GM20000 (cell line): ENCODE results near the gene UNC5C.

Source experiments
- DNase-seq: peaks from one replicate; pipeline ENCODE4 v3.0.0; 2012; ENCODE audit warnings: low spot score
- TF ChIP-seq, protein P1 (sequence below): IDR thresholded peaks from 2 replicates; pipeline ENCODE4 v1.5.1; 2012; ENCODE audit warnings: mild to moderate bottlenecking, control low read depth; ENCODE audit errors: extremely low read depth, missing control alignments

Gene UNC5C

DNA sequence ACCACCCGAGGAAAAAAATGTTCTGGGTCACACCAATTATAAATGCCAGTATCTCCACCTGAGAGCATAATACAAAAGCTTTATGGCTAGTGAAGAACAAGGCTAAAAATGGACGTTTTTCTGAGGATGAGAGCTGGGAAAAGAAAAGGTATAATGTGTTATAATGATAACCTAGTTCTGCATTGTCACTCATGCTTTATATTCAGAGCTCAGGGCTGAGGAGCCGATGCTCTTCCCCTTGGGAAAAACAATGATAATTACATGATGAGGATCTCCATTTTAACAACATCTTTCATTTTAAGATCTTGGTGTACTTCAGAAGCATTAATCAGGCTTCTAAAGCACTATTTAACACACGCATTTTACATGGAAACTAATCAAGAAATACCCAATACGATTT is 333.7 kb downstream of the UNC5C start:
- TF ChIP-seq, protein P1, sequence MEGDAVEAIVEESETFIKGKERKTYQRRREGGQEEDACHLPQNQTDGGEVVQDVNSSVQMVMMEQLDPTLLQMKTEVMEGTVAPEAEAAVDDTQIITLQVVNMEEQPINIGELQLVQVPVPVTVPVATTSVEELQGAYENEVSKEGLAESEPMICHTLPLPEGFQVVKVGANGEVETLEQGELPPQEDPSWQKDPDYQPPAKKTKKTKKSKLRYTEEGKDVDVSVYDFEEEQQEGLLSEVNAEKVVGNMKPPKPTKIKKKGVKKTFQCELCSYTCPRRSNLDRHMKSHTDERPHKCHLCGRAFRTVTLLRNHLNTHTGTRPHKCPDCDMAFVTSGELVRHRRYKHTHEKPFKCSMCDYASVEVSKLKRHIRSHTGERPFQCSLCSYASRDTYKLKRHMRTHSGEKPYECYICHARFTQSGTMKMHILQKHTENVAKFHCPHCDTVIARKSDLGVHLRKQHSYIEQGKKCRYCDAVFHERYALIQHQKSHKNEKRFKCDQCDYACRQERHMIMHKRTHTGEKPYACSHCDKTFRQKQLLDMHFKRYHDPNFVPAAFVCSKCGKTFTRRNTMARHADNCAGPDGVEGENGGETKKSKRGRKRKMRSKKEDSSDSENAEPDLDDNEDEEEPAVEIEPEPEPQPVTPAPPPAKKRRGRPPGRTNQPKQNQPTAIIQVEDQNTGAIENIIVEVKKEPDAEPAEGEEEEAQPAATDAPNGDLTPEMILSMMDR, result no peak

DNA sequence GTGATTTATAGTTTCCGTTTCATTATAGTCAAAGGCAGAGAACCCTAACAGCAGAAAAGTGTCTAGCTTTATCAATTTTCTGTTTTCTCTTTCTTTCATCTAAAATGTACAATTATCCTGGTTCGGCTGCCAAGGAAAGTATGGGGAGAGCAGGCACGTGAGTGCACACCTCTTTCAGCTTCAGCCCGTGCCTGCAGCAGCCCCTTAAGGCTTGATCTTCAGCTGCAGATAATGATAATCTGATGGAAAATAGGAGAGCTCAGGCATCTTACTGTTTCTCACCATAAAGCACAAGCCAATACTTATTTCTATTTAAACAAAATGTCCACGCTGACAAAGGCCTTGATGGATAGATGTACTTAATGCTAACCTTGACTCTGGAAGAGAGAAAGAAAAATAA is 334.4 kb downstream of the UNC5C start:
- DNase-seq, result no peak
- TF ChIP-seq, protein P1, result no peak

More for the DNA sequence above, 333.7 kb downstream of the UNC5C start:
- DNase-seq, result no peak

DNA sequence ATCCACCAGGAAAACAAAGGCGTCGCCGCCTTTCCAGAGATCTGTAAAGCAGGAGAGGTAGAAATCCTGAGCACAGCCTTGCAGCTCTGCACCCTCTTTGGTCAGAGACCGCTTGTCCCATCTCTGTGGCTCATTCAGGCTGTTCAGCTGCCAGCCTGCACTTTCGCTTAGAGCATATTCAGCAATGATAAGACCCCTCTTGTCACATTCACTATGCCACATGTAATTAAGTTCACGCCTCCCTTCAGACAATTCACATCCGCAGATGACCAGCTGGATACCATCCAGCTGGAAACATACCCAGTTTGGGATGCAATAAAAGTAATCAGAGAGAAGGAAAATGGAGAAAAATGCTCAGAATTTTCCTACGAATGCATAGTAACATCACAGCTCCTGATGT is 335.4 kb downstream of the UNC5C start:
- DNase-seq, result no peak
- TF ChIP-seq, protein P1, result no peak

DNA sequence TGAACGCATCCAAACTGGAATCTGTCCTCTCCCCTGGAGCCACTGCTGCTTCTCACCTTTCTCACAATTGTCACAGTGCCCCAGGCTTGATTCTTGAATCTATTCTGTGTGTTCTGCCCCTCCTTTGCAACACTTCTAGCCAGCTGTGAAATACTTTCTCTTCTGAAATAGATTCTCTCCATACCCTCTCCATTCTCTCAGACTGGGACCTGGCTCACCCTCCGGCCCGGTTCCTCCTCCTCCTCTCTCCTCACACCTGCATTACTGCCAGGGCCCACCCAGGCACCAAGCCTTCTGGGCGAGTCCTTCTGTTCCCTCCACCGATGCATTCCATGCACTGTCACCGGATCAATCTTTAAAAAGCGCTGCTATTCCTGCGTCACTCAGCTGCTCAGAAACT is 336.1 kb downstream of the UNC5C start:
- TF ChIP-seq, protein P1, result no peak

DNA sequence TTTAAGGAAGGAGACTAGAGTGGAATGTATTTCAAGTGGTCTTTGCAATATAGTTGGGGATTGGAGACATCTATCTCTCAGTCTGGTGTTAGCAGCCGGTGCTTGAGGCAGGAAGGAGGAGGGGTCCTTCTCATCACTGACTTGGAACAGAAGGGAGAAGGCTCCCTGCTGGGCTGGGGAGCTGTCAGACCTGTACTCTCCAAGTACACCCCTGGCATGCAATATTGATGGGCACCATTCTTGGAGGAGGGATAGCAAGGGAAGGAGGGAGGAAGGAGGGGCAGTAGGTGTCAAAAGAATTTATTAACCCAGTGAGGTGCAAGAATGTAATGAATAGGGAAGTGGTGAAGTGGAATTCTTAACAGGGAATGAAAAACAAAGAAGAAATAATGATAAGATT is 338.8 kb downstream of the UNC5C start:
- DNase-seq, result no peak
- TF ChIP-seq, protein P1, result no peak

More for the DNA sequence above, 336.1 kb downstream of the UNC5C start:
- no peak for DNase-seq

DNA sequence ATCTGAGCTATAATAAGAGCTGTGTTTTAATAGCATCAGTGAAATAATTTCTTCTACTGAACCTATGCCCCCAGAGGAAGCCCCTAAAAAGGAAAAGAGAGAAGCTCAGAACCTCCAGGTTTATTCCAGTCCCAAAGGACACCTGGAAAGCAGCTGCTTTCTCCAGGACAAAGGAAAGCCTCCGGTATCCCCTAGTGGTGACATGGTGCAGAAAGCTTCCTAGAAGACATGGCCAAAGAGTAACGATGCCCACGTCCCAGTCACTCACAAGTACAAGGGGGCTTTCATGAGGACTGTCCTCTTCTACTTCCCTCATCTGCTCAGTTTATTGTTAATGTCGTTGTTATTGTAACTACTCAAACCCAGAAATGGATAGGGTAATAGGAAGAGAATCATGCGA is 343.9 kb downstream of the UNC5C start:
- TF ChIP-seq, protein P1, result no peak
- no peak for DNase-seq

DNA sequence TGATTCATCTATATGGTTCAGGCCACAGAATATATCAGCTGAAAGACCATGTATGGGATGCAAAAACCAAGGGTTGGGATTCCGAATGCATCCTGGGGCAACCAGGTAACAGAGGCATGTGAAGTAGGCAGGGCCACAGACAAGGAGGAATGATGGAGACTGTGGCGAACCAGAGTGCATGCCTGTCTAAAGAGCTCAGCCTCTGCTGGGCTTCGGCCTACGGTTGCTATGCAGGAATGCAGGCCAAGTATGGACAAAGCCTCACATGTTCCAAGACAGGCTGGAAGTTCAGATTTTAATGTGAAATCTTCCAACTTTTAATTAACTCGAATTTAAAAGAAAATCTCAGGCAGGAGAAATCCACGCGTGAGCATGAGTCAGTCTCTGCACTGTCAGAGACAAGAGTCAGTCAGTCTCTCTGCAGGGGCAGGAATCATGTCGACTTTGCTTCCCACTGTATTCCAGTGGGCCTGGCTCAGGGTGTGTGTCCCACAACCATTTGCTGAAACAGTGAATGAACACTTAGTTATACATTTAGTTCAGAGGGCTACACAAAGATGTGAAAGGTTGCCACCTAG is 344.4 kb downstream of the UNC5C start:
- DNase-seq, result no peak
- TF ChIP-seq, protein P1, result no peak
